Astrocyte of the cerebellum (primary cell): ENCODE data around the gene NCCRP1.
"Not testable (repeated sequence)": the region's sequence is repeated elsewhere in the genome, so short reads cannot be mapped to it uniquely, and the experiment has no call there.

ENCODE experiments used
- DNase-seq: peaks from one replicate; pipeline ENCODE4 v3.0.0-alpha.2; 2011; ENCODE audit warnings: low read depth
- H3K4me3 ChIP-seq: 2 replicates; pipeline ENCODE4 v1.5.1; 2011; ENCODE audit warnings: mild to moderate bottlenecking, low read depth, low read length, moderate library complexity
- in situ Hi-C: cut with HindIII; loops from 2 replicates; pipeline ENCODE4 v1.10.0; 2017; ENCODE audit warnings: low sequenced_read_pairs
- TF ChIP-seq, protein P1 (sequence below): IDR thresholded peaks from 2 replicates; pipeline ENCODE4 v1.5.1; 2012; ENCODE audit warnings: low read length, low read depth, moderate library complexity, mild to moderate bottlenecking; ENCODE audit errors: missing control alignments

The NCCRP1 gene

DNA sequence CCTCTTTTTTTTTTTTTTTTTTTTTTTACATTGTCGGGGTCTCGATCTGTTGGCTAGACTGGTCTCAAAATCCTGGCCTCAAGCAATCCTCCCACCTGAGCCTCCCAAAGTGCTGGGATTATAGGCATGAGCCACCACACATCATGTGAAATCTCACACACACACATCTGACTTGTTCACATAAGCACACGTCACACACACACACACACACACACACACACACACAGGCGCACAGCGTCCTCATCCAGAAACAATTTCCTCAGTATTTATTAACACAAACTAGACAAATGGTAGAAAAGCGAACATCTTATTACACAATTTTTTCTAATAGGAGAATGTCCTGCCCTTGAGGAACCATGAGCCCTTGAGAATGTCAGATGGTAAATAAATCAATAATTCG is 12.4 kb downstream of the NCCRP1 start:
- no peak for DNase-seq
- in situ Hi-C loops, result no loop called here
- TF ChIP-seq, protein P1, sequence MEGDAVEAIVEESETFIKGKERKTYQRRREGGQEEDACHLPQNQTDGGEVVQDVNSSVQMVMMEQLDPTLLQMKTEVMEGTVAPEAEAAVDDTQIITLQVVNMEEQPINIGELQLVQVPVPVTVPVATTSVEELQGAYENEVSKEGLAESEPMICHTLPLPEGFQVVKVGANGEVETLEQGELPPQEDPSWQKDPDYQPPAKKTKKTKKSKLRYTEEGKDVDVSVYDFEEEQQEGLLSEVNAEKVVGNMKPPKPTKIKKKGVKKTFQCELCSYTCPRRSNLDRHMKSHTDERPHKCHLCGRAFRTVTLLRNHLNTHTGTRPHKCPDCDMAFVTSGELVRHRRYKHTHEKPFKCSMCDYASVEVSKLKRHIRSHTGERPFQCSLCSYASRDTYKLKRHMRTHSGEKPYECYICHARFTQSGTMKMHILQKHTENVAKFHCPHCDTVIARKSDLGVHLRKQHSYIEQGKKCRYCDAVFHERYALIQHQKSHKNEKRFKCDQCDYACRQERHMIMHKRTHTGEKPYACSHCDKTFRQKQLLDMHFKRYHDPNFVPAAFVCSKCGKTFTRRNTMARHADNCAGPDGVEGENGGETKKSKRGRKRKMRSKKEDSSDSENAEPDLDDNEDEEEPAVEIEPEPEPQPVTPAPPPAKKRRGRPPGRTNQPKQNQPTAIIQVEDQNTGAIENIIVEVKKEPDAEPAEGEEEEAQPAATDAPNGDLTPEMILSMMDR, result no peak
- H3K4me3 ChIP-seq, result no peak overlapping the region

DNA sequence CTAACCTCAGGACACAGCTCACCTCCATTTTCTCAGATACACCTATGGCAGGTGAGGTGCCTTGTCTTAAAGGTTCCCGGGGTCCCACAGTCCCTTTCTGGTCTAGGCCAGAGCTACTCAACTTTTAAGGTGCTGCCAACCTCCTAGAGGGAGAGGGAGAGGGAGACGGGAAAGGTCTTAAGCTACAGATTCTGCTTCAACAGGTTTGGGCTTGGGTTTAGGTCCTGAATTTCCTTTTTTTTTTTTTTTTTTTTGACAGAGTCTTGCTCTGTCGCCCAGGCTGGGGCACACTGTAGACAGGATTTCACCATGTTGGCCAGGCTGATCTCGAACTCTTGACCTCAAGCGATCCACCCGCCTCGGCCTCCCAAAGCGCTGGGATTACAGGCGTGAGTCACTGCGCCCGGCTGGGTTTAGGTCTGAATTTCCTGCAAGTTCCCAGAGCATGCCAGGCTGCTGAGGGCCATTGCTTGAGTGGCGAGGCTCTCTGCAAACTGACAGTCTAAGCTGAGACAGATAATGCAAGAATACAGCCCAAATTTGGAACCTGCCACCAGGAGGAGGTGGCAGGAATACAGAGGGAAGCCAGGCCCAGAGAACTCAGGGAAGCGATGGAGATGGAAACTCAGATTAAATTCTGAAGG is 15.1 kb downstream of the NCCRP1 start:
- in situ Hi-C loops, result no loop called here
- TF ChIP-seq, protein P1, result no peak
- no peak for DNase-seq
- no peak overlapping the region for H3K4me3 ChIP-seq

DNA sequence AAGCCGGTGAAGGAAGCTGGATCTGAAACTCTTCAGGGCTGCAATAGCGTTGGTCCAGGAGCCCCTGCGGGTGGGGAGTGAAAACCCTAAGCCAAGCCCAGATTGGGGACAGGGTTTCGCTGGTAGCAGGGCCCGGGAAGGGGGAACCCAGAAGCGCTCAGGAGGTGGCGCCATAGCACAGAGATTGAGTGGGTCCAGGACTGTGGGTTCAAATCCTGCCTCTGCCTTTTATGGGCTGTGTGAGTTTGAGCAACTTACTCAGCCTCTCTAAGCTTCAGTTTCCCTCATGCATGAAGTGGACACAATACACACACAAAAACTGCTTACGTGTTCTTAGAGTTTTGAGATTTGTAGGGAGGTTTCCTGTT is 15.6 kb downstream of the NCCRP1 start:
- DNase-seq, result no peak
- H3K4me3 ChIP-seq, result no peak overlapping the region
- in situ Hi-C loops, result no loop called here
- TF ChIP-seq, protein P1, result no peak

DNA sequence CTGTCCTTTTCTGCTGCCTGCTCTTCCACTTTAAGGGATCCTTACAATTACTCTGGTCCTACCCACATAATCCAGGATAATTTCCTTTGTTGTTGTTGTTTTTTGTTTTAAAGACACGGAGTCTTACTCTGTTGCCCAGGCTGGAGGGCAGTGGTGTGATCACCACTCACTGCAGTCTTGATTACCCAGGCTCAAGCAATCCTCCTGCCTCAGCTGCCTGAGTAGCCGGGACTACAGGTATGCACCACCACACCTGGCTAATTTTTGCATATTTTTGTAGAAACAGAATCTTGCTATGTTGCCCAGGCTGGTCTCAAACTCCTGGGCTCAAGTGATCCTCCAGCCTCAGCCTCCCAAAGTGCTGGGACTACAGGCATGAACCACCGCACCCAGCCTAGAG is 18.6 kb downstream of the NCCRP1 start:
- DNase-seq, H3K4me3 ChIP-seq, in situ Hi-C loops: not testable (repeated sequence)

DNA sequence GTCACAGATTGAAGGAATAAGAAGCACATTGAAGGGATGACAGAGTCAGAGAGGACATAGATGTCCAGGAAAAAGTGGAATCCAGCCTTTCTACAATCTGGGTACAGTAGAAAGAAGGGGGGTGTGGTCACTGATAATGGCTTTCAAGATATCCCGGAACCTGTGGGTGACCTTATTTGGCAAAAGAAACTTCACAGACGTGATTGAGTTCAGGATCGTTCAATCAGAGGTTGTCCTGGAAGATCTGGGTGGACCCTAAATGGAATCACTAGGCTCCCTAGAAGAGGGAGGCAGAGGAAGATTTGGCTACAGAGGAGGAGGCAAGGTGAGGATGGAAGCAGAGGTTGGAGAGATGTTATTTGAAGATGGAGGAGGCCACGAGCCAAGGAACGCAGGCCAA is 20.3 kb downstream of the NCCRP1 start:
- H3K4me3 ChIP-seq, result no peak overlapping the region
- TF ChIP-seq, protein P1, result no peak
- in situ Hi-C loops, result no loop called here
- no peak for DNase-seq

DNA sequence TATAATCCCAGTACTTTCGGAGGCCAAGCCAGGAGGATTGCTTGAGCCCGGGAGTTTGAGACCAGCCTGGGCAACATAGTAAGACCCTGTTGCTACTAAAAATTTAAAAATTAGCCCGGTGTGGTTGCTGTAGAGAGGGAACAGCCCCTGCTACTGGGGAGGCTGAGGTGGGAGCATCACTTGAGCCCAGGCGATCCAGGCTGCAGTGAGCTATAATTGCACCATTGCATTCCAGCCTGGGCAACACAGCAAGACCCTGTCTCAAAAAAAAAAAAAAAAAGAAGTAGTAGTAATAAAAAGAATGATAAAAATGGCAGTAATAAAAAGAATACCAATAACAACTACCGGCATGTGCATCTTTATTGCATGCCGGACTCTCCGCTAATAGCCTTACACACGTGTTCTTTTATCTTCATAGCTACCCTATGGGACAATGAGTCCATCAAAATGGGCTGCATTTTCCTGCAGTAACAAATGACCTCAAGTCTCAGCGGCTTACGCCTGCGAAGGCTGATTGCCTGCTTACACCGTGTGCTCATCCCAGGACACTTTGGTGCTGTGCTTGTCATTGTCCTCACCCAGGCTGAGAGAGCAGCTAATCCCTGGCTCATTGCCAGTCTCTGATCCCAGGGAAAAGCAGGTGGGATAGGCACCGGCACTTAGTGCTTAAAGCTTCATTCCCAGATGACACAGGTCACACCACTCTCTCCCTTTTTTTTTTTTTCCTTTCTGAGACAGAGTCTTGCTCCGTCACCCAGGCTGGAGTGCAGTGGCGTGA is 21.7 kb downstream of the NCCRP1 start:
- no peak overlapping the region for H3K4me3 ChIP-seq
- in situ Hi-C loops, result no loop called here
- TF ChIP-seq, protein P1, result no peak
- no peak for DNase-seq

DNA sequence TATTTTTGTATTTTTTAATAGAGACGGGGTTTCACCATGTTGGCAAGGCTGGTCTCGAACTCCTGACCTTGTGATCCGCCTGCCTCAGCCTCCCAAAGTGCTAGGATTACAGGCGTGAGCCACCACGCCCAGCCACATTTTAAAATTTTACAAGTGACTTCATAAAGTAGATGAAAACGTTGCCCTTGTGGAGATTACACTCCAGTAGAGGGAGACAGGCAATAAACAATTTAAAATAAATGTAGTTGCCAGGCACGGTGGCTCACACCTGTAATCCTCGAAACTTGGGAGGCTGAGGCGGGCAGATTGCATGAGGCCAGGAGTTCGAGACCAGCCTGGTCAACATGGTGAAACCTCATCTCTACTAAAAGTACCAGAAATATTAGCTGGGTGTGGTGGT is 22.3 kb downstream of the NCCRP1 start:
- in situ Hi-C loops, H3K4me3 ChIP-seq, DNase-seq: not testable (repeated sequence)
